Activated CD4-positive, CD25-positive, alpha-beta regulatory T cell treated with anti-CD3 and anti-CD28 coated beads, Interleukin-2, amount 50 U/mL, for 16 hours (primary cell): ENCODE results near the gene TNFAIP1.
"Not testable (repeated sequence)": the region's sequence is repeated elsewhere in the genome, so short reads cannot be mapped to it uniquely, and the experiment has no call there.

Experiments used
- DNase-seq: peaks from one replicate; pipeline ENCODE4 v3.0.0-alpha.2; 2020; ENCODE audit warnings: low read depth, low spot score

Gene TNFAIP1

DNA sequence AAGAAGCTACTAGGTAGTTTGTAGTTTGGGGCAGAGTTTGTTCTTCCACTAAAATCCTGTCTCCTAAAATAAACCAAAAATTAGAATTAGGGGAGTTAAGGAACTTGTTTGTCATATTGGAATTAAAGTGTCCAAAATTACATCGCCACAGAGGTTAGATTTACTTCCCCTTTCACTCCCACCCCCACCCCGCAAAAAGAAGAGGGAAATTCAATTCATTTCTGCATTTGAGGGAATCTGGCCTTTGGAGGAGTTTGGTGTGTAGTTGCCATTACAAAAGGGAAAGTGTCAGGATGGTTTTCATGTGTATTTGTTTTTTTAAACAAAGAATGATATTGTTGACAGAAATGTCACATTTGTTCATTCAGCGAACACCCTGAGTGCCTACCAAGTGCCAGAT, 10.8 kb upstream of the TNFAIP1 start:
- DNase-seq: no peak

- DNase-seq: no peak
These were observed 10.3 kb upstream of the TNFAIP1 start for GRCh38 chr17:28325211-28325610.

DNA sequence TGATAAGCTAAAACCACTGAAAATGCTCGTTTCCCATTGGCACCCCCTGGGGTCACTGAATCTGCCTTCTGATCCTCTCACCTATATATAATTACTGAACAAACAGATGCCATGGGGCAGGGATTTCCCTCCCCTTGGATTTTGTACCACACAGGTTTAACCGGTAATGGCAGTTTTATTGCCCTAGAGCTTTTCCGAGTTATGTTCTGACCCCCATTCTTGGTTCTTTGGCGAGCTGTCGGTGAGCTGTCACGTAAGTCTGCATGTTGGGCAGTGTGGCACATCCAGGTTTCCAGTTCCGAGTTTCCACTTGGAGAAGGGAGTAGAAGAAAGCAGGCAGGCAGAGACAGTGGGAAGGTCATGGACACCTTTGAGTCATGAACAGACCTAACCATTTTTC, 9.4 kb upstream of the TNFAIP1 start:
- DNase-seq: no peak

- DNase-seq: no peak
These were observed 8.4 kb upstream of the TNFAIP1 start for GRCh38 chr17:28327031-28327607.

- DNase-seq: no peak
These were observed 7.9 kb upstream of the TNFAIP1 start for GRCh38 chr17:28327709-28328108.

GRCh38 chr17:28328325-28328724, 7.2 kb upstream of the TNFAIP1 start:
- DNase-seq: no peak

- DNase-seq: no peak
These were observed 4.9 kb upstream of the TNFAIP1 start for GRCh38 chr17:28330671-28331070.

DNA sequence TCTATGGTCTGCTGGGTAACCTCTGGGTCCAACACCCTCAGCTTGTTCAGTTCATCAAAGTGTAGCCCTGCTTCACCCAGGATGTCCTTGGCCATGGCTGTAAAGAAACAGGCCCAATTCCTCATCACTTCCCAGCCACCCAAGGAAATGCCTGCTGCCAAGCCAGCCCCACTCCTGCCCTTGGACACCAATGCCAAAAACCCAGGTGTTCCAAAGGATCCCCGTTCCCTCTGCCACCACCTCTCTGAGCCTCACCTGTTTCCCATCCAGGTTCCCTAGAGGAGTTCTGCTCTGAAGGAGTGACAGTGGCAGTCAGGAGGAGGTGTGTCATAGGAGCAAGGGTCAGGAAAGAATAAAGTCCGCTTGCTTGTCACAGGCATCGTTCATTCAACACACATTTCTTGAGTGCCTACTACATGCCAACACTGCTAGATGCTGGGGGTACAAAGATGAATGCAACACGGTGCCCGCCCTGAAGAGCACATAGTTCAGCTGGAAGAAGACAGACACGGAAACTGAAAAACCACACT, 3.6 kb upstream of the TNFAIP1 start:
- no peak for DNase-seq

DNA sequence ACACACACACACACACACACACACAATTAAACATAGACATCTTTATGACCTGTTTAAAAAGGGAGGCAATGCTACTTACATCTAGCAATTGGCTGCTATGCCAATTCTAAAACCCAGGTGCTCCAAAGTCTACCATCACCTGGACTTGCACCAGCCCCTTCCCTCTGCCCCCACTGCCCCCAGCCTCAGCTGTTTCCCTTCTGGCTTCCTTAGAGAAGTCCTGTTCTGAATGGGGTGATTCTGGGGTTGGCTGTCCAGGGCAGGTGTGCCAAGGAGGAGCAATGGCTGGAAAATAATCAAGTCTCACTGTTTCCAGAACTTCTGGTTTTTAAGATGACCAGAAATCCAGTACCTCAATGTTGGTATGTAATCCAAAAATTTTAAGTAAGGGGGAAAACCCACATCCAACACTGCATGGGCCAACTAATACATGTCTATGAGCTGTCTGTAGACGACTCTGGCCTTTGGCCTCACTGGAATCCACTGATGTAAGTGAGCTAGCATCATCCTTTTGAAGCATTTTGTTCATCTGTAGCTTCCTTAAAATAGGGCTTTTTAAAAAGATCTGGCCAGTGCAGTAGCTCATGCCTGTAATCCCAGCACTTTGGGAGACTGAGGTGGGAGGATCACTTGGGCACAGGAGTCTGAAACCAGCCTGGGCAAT, 2.3 kb upstream of the TNFAIP1 start:
- no peak for DNase-seq

- no peak for DNase-seq
These were observed 1.4 kb upstream of the TNFAIP1 start for GRCh38 chr17:28334171-28334570.

- no peak for DNase-seq
These were observed 828 bp upstream of the TNFAIP1 start for GRCh38 chr17:28334666-28335200.

- DNase-seq: no peak
These were observed 654 bp downstream of the TNFAIP1 start for GRCh38 chr17:28335959-28336871.

GRCh38 chr17:28338056-28338768, 2.7 kb downstream of the TNFAIP1 start:
- DNase-seq: no peak

DNA sequence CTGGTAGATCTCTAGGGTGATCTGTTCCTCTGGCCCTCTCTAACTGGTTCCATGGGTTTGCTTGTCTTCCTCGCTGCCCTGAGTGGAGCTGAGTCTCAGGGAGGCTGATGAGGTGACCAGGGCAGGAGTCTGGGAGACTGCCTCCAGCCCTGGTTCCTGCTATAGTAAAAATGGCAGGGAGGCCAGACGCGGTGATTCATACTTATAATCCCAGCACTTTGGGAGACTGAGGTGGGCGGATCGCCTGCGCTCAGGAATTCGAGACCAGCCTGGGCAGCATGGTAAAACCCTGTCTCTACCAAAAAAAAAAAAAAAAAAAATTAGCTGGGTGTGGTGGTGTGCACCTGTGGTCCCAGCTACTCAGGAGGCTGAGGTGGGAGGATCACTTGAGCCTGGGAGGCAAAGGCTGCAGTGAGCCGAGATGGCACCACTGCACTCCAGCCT, 3.2 kb downstream of the TNFAIP1 start:
- DNase-seq: not testable (repeated sequence)

DNA sequence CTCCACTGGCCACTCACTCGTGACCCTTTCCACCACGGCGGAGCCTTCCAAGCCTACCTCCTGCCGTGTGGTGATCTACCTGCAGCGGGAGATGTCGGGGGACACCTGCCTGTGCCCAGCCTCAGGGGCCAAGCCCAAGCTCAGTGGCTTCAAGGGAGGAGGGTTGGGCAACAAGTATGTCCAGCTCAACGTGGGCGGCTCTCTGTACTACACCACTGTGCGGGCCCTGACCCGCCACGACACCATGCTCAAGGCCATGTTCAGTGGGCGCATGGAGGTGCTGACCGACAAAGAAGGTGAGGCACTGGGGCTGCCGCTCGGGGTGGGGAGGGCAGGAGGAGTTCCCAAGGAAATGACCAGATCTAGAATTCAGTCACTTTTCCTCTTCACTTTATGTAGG, 3.9 kb downstream of the TNFAIP1 start:
- no peak for DNase-seq

DNA sequence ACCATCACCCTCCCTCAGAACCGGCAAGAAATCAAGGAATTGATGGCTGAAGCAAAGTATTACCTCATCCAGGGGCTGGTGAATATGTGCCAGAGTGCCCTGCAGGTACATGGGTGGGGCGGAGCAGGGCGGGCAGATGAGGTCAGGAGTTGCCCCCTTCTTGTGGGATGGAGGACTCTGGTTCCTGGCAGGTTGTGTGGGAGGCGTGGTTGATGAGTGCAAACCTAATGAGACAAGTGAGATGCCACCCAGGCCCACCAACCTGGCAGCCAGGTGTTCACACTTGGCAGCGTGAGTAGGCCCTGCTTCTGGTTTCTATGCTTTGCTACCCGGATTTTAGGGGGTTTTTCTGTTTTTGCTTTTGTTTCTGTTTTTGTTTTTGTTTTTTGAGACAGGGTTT, 4.8 kb downstream of the TNFAIP1 start:
- no peak for DNase-seq

DNA sequence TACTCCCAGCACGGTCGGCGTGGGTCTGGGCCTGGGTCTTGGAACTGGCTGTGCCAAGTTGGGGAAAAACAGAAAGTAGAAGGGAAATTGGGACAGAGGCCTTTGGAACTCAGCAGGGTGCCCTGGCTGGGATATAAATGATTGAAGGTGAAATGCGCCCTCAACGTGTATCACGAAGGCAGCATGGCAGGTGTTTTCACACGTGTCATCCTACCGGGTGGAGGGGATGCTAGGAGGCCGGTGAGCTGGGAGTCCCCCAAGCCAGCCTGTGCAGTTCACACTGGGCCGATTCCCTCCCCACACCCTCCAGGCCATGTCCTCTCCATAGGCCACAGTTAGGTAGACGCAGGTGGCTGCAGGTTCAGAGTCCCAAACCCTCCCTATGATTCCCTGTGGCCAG, 6.0 kb downstream of the TNFAIP1 start:
- DNase-seq: no peak

GRCh38 chr17:28342313-28342712, 6.8 kb downstream of the TNFAIP1 start:
- no peak for DNase-seq

- DNase-seq: no peak
These were observed 8.0 kb downstream of the TNFAIP1 start for GRCh38 chr17:28343491-28343932.

DNA sequence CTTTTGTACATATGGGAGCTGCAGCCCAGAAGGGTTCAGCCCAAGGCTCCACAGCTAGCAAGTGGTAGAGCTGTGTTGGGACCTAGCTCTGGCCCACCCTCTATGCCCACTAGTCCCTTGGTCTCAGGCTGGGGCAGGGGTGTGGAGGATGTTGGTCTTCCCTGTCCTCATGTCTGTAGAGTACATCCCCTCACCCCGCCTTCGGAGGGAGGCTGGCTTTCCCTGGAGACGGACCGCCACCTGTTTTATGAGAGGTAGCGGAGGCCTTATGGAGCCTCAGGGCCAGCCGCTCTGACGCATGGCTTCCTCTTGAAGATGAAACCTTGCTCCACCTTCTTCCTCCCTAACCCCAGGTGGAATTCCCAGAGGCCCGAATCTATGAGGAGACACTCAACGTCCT, 8.4 kb downstream of the TNFAIP1 start:
- no peak for DNase-seq

DNA sequence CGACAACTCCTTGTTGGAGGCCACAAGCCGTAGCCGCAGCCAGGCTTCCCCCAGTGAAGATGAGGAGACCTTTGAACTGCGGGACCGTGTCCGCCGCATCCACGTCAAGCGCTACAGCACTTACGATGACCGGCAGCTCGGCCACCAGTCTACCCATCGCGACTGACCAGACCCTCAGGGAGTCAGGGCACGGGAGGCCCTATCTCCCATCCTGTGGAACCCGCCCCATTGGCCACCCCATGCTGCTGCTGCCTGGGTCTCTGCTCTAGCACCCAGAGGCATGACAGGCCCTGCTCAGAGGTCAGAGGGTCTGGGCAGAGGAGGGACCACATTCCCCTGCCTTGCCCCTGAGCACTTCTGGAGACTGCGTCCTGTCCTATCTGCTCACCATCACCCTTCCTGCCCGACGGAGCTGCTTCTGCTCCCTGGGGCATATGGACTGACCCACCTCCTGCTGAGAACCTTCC, 8.9 kb downstream of the TNFAIP1 start:
- no peak for DNase-seq
